Raji (cell line): ENCODE data around the gene PAK5.

Experiments used
- POLR2A ChIP-seq: IDR thresholded peaks from 2 replicates; pipeline ENCODE4 v1.6.1; 2011; ENCODE audit warnings: low read depth, low read length, control low read depth; ENCODE audit not compliant: insufficient read depth

The PAK5 gene

DNA sequence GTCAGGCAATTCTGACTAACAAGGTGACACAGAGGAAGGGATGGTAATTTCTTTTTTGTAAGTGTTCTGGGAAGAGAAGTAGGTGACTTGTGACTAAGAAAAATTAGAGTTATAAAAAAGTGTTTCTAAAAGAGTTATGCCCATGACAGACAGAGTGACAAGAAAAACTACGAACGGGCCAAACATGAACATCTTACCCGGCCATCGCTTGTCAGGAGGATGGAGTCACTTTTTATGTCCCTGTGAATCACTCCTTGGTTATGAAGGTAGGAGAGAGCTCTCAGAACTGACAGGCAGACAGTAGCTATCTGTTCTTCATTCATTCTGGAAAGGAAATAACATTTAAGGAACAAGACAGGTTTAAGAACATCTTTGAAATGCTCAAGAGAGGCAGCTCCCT, 281.5 kb downstream of the PAK5 start:
- TF ChIP-seq POLR2A: no peak

DNA sequence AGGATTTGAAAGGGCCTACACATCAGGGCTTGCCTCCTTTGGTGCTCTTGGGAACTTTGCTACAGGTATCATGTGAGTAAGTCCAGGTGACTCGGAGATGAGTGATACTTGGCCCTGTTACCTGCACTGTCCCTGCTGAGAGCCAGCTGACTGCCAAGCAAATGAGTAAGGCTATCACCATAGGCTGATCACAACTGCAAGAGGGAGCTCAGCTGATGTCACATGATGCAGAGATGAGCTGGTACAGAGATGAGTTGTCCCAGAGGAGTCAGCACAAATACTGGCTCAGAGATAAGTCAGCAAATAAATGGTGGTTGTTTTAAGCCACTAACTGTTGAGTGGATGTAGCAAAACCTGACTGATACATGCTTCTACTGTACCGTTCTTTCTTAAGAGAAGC, 283.1 kb downstream of the PAK5 start:
- TF ChIP-seq POLR2A: no peak

DNA sequence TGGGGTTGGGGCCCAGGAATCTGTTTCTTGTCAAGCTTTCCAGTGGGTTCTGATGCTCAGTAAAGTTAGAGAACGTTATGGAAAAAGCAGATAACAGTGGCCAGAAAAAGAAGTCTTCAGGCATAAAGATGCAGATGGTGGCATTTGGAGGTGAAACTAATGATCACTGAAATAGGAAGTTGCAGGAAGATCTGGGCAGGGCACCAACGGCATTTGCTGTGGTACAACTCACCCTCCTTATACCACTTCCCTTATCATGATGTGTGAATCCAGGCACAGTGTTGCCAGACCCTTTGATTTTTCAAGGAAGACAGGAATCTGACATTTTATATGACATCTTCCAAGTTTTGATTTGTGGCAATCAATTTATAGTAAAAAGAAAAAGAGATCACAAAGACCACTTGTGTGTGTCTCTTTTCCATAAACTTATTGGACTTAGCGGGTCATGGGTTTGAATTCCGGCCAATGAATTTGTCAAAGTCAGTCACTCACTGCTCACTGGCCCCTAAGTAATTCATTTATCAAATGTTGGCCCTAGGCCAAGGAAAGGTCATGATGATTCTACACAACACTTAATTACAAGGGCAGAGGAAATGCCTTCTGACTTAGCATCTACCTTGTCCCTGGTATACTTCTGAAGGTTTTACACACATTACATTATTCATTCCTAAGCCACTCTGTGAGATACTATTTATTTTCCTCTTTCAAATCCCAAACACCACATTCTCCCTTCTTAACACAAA, 286.9 kb downstream of the PAK5 start:
- TF ChIP-seq POLR2A: no peak

DNA sequence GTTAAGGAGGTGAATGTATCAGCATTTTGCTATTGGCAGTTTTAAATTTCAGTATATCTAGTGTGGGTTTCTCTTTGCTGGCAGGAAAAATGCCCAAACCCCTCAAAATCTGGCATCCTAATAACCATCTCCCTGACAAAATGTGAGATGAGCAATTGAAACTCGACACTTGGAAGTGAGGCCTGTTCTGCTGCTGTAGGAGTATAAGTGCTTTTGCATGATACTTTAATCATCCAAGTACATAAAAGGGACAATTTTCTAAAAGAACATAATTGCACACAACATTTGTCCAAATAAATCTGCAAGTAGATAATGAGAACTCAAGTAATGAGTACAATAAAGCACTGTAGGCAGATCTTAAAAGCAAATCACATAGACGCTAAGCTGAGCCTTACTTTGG, 288.0 kb downstream of the PAK5 start:
- TF ChIP-seq POLR2A: no peak

DNA sequence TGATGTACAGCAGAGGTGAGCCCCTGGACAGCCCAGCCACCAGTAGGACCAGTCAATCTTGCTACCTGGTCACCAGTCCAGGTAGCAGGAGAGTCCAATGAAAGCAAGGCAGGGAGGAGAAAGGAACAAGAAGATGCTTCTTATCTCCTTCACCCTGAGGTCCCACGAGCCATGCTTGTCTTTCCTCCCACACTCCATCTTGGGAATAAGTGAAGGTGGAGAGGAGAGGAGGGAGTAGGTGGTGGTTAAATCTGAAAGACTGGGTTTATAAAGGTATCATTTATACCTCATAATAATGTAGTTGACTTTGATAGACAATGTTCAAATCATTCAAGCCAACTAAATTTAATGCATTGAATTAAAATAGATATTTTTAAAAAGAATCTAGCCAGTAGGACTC, 288.6 kb downstream of the PAK5 start:
- TF ChIP-seq POLR2A: no peak

DNA sequence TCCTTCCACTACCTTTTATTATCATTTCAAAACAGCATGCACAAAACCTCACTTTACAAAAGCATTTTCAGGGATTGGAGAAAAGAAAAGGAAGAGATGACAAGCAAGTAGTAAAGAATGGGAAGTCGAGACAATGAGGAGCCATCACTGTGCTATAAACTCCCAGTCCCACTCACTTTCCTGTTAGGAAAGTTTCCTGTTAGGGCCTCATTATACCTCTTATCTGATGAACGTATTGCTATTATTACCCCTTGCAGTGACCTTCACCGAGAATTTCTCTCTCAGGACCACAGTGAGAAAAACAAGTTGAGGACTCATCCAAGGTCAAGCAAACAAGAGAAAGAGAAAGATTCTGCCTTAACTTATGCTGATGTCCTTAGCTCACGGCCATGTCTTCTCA, 295.7 kb downstream of the PAK5 start:
- TF ChIP-seq POLR2A: no peak

DNA sequence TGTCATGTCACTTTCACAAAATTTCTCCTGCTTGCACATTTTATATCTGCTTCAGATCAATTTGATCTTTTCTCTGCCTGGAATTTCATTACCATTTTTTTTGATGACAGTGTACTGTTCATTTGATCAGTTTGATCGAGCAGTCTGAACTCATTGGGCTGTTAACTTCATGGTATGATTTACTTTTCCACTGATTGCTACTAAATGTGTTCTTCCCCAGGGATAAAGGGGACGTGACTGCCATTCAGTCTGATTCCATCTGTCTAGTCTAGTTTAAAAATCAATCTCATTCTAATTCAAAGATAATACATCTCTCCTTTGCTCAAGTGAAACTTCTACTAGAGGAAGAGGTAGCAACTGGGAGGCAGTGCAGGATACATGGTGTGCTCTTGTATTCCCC, 303.4 kb downstream of the PAK5 start:
- TF ChIP-seq POLR2A: no peak

DNA sequence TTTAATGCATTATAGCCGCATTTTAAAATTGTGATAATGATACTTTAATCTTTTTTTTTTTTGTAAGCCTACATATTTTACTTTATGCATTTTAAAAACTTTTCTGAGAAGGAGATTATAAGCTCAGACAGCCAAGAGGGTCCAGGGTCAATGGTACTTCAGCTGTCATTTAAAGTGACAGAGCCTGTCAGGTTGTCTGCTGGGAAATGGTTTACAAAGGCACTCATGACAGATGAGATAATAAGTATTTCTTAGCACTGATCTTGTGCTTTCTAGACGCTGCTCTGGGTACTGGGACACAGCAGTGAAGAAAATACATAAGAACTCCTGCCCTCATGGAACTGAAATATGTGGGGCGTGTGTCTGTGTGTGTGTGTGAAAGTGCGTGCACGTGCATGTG, 304.9 kb downstream of the PAK5 start:
- no peak for TF ChIP-seq POLR2A

DNA sequence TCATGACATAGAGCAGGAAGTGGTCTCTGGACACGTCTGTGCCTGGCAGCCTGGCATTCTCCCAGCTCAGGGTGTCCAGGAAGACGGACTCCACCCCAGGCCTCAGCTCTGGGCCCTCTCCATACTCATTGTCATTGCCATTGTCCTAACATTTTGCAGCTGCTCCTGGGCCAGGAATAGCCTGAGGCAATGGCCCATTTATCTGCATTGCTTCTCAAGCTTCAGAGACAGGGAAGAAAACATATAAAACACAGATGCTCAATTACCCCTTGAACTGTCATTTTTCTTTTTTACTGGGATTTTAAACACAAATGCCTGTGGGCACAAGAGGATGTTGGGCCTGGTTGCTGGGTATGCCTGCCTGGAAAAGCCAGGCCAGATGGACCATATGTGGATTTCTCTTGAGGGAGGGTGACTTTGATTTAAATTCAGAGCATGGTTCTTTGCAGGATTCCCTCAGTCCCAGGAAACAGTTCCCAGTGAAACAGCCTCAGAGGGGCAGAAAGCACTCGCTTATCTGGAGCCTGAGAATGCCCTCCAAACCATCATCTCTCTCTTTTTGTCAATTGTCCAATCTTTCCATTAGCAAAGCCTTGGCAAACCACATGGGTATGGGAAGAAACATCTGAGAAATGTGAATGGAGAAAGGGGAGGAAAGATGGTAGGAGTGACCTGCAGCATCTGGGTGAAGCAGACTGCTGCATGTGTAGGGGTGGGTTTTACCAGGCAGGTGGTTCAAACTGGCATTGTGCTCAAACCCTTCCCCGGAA, 306.6 kb downstream of the PAK5 start:
- no peak for TF ChIP-seq POLR2A

DNA sequence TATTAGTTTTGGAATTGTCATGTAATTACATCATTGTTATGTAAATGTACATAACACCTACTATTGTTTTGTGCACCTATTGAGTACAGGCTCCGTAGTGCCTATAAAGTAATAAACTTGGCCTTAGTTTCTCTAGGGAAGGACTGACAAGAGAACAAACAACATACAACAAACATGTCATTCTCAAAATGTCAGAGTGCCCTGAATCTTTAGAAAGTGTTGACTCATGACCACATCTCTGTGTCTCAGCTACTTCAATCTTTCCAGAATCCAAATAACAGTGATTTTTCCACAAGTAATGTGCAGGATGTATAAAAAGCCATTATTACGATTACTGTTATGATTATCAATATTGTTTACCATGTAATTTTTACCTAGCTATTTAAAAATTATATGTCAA, 307.3 kb downstream of the PAK5 start:
- TF ChIP-seq POLR2A: no peak

DNA sequence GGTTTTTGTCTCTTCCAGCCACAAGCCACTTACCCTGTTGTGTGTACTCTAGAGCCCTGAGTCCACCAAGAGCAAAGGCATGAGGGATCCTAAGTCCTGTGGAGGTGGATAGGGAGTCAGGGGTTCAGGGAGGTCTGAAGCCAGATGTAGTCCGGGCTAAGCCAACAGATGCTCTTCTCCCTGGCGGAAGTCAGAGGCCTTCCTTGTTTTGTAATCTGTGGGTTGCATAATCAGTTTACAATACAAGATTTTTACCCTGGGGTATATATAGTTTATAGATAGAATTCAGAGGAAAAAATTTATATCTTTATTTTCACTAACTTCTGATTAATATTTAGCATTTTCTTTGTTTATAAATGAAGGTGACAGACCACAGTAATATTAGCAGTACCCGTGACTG, 315.2 kb downstream of the PAK5 start:
- no peak for TF ChIP-seq POLR2A

DNA sequence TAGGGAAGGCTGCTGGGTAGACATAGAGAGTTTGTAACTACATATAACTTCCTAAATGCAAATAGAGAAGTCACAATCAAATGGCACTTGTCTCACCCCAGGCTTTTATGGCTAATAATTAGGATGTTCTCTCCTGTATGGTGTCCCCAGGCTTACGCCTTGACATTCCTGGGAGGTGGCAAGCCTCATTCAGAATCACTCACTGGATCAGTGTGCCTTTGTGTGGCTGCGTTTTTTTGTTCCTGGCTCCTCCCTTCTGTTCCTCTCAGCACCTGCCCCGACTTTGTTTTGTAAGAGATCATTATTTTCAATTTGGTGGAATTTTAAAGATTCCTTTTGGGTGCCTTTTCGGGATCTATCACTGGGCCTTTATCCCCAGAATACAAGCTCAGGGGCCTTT, 318.8 kb downstream of the PAK5 start:
- TF ChIP-seq POLR2A: no peak

DNA sequence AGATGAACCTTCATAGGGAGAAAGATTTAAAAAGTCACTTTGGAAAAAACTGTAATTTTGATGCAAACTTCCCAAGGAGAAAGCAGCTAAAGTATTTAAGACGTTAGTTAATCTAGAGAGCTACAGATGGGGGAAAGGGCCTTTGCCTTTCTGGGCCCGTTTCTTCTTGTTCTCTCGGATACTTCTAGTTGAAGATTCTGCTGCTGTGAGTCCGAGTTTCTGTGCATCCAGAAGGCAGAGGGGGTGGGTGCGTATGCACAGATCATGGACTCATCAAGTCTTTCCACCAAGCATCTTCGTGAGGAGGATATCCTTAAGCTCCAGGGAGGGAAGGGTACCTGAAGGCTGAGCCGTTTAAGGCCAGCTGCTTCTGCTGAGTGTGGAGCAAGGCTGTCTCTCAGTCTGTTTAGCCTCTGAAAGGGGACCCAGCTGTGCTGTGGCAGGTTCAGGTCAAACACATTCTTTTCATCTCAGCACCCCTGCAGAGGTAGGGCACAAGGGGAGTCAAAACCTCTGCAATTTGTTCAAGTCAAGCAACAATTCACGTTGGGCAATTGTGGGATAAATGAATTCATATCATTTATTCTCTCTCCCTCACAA, 320.2 kb downstream of the PAK5 start:
- no peak for TF ChIP-seq POLR2A

DNA sequence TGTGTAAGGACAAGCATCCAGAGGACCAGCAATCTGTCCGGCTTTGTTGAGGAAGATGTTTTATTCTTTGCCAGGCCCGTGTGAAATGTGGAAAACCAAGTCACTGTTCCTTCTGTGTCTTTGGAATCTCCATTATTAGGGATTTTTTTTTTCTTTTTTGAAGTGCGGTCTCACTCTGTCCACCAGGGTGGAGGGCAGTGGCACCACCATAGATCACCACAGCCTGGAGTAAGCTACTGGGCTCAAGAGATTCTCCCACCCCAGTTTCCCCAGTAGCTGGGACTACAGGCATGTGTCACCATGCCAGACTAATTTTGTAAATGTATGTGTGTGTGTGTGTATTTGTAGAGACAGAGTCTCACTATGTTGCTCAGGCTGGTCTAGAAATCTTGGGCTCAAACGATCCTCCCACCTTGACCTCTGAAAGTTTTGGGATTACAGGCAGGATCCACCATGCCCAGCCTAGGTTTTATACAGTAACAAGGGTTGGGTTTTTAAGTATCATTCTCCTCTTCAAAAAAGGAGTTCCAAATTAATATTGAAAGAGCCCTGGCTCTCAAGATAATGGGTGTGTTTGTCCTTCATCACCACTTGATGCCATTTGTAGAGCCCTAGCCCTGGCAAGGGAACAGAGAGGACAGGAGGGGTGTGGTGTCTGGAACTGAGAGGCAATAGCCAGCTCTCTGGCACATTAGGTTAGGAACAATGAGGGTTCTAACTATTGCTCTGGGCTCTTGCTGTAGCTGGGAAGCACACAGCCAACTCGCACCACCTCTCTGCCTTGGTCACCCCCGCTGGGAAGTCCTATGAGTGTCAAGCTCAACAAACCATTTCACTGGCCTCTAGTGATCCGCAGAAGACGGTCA, 321.3 kb downstream of the PAK5 start:
- TF ChIP-seq POLR2A: no peak

DNA sequence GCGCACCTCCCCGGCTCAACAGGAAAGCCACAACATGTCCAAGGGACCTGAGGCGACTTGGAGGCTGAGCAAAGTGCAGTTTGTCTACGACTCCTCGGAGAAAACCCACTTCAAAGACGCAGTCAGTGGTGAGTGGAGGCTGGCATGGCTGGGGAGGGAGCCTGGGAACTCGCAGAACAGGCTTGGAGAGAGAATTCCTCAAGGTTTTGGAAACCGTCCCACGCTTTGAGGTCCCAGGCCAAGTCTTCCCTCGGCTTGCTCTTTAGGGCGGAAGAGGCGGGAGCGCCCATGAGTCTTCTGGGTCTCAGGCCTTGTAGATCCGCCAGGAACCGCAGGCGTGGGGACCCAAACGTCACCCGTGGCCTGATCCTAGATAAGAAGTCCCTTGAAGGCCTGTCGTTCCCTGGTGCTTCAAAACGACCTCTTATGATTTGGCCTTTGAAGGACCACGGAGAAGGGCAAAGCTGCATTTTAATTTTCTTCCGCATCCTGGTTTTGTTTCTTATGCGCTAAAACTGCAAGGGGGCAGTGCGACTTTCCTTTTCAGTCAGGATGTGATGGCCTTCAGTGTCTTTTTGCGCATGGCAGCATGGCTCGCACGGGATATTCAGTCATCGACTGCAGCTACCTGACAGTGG, 322.5 kb downstream of the PAK5 start:
- TF ChIP-seq POLR2A: no peak
